ENCODE data around the gene LRP1B. TPM values are rescaled to one million over a fixed set of nuclear protein-coding genes. Genes with fewer than 3 reads are reported as not detected.

LRP1B gene
- total RNA-seq, 1 donor from 2014 or later, result not detected

GRCh38 chr2:140506606-140507005 is 1624.2 kb downstream of the LRP1B start:
- Mint-ChIP-seq H3K4me3 (ENCODE audit: low read depth) (no peak overlapping the region), H3K27me3 (ENCODE audit: low read depth) (no peaks in the 10 kb centered on the region), H3K9me3 (peaks cover 6% of the 10 kb centered on the region), H3K36me3 (ENCODE audit: low read depth) (no peaks in the 10 kb centered on the region), H3K27ac (no peak overlapping the region), H3K4me1 (ENCODE audit: low read depth) (no peaks in the 10 kb centered on the region)
- DNase-seq (ENCODE audit: low spot score), result no peak
- intact Hi-C loops (cut with micrococcal nuclease), result no loop called here

GRCh38 chr2:140504601-140505000 is 1626.2 kb downstream of the LRP1B start:
- H3K9me3 Mint-ChIP-seq, result peaks cover 9% of the 10 kb centered on the region
- H3K4me3 Mint-ChIP-seq (ENCODE audit: low read depth), result no peak overlapping the region
- intact Hi-C loops (cut with micrococcal nuclease), result no loop called here
- no peaks in the 10 kb centered on the region for H3K27me3 Mint-ChIP-seq (ENCODE audit: low read depth)
- no peaks in the 10 kb centered on the region for H3K36me3 Mint-ChIP-seq (ENCODE audit: low read depth)
- no peaks in the 10 kb centered on the region for H3K4me1 Mint-ChIP-seq (ENCODE audit: low read depth)
- H3K27ac Mint-ChIP-seq, result no peak overlapping the region
- no peak for DNase-seq (ENCODE audit: low spot score)

GRCh38 chr2:140502951-140503630 is 1627.7 kb downstream of the LRP1B start:
- no peaks in the 10 kb centered on the region for H3K36me3 Mint-ChIP-seq (ENCODE audit: low read depth)

GRCh38 chr2:140498360-140498759 is 1632.5 kb downstream of the LRP1B start:
- no peak for DNase-seq (ENCODE audit: low spot score)
- H3K4me3 Mint-ChIP-seq (ENCODE audit: low read depth), result no peak overlapping the region

More at GRCh38 chr2:140502951-140503630, 1627.7 kb downstream of the LRP1B start:
- Mint-ChIP-seq H3K9me3 (peaks cover 9% of the 10 kb centered on the region), H3K27me3 (ENCODE audit: low read depth) (no peaks in the 10 kb centered on the region), H3K27ac (no peak overlapping the region), H3K4me1 (ENCODE audit: low read depth) (no peaks in the 10 kb centered on the region), H3K4me3 (ENCODE audit: low read depth) (no peak overlapping the region)
- no peak for DNase-seq (ENCODE audit: low spot score)
- intact Hi-C loops (cut with micrococcal nuclease), result no loop called here

GRCh38 chr2:140496714-140497113 is 1634.1 kb downstream of the LRP1B start:
- H3K4me1 Mint-ChIP-seq (ENCODE audit: low read depth), result no peaks in the 10 kb centered on the region
- H3K4me3 Mint-ChIP-seq (ENCODE audit: low read depth), result no peak overlapping the region
- peaks cover 13% of the 10 kb centered on the region for H3K9me3 Mint-ChIP-seq
- no peaks in the 10 kb centered on the region for H3K27me3 Mint-ChIP-seq (ENCODE audit: low read depth)
- no peaks in the 10 kb centered on the region for H3K36me3 Mint-ChIP-seq (ENCODE audit: low read depth)
- DNase-seq (ENCODE audit: low spot score), result no peak
- intact Hi-C loops (cut with micrococcal nuclease), result no loop called here
- no peak overlapping the region for H3K27ac Mint-ChIP-seq

More at GRCh38 chr2:140498360-140498759, 1632.5 kb downstream of the LRP1B start:
- intact Hi-C loops (cut with micrococcal nuclease), result no loop called here
- no peaks in the 10 kb centered on the region for H3K36me3 Mint-ChIP-seq (ENCODE audit: low read depth)
- peaks cover 9% of the 10 kb centered on the region for H3K9me3 Mint-ChIP-seq
- no peak overlapping the region for H3K27ac Mint-ChIP-seq
- H3K27me3 Mint-ChIP-seq (ENCODE audit: low read depth), result no peaks in the 10 kb centered on the region
- no peaks in the 10 kb centered on the region for H3K4me1 Mint-ChIP-seq (ENCODE audit: low read depth)

GRCh38 chr2:140491876-140492275 is 1638.9 kb downstream of the LRP1B start:
- H3K36me3 Mint-ChIP-seq (ENCODE audit: low read depth), result no peaks in the 10 kb centered on the region
- no peak for DNase-seq (ENCODE audit: low spot score)
- H3K9me3 Mint-ChIP-seq, result peaks cover 4% of the 10 kb centered on the region
- no peak overlapping the region for H3K4me3 Mint-ChIP-seq (ENCODE audit: low read depth)
- H3K27ac Mint-ChIP-seq, result no peak overlapping the region
- intact Hi-C loops (cut with micrococcal nuclease), result no loop called here
- H3K27me3 Mint-ChIP-seq (ENCODE audit: low read depth), result no peaks in the 10 kb centered on the region
- no peaks in the 10 kb centered on the region for H3K4me1 Mint-ChIP-seq (ENCODE audit: low read depth)

GRCh38 chr2:140489193-140489592 is 1641.6 kb downstream of the LRP1B start:
- Mint-ChIP-seq H3K9me3 (peaks cover 4% of the 10 kb centered on the region), H3K4me1 (ENCODE audit: low read depth) (no peaks in the 10 kb centered on the region), H3K27ac (no peak overlapping the region), H3K4me3 (ENCODE audit: low read depth) (no peak overlapping the region), H3K36me3 (ENCODE audit: low read depth) (no peaks in the 10 kb centered on the region), H3K27me3 (ENCODE audit: low read depth) (no peaks in the 10 kb centered on the region)
- intact Hi-C loops (cut with micrococcal nuclease), result no loop called here
- no peak for DNase-seq (ENCODE audit: low spot score)

- intact Hi-C loops (cut with micrococcal nuclease), result no loop called here
- Mint-ChIP-seq H3K27me3 (ENCODE audit: low read depth) (no peaks in the 10 kb centered on the region), H3K9me3 (peaks cover 8% of the 10 kb centered on the region), H3K27ac (no peak overlapping the region), H3K4me3 (ENCODE audit: low read depth) (no peak overlapping the region), H3K36me3 (ENCODE audit: low read depth) (no peaks in the 10 kb centered on the region), H3K4me1 (ENCODE audit: low read depth) (no peaks in the 10 kb centered on the region)
- no peak for DNase-seq (ENCODE audit: low spot score)
Measured at GRCh38 chr2:140481136-140481535, 1649.7 kb downstream of the LRP1B start.

- Mint-ChIP-seq H3K36me3 (ENCODE audit: low read depth) (no peaks in the 10 kb centered on the region), H3K4me3 (ENCODE audit: low read depth) (no peak overlapping the region), H3K9me3 (peaks cover 16% of the 10 kb centered on the region), H3K27me3 (ENCODE audit: low read depth) (no peaks in the 10 kb centered on the region), H3K4me1 (ENCODE audit: low read depth) (no peaks in the 10 kb centered on the region), H3K27ac (no peak overlapping the region)
- intact Hi-C loops (cut with micrococcal nuclease), result no loop called here
- DNase-seq (ENCODE audit: low spot score), result no peak
Measured at GRCh38 chr2:140473851-140474250, 1657.0 kb downstream of the LRP1B start.

GRCh38 chr2:140472676-140473075 is 1658.1 kb downstream of the LRP1B start:
- Mint-ChIP-seq H3K4me1 (ENCODE audit: low read depth) (no peaks in the 10 kb centered on the region), H3K27ac (no peak overlapping the region), H3K36me3 (ENCODE audit: low read depth) (no peaks in the 10 kb centered on the region), H3K27me3 (ENCODE audit: low read depth) (no peaks in the 10 kb centered on the region), H3K9me3 (peaks cover 18% of the 10 kb centered on the region), H3K4me3 (ENCODE audit: low read depth) (no peak overlapping the region)
- intact Hi-C loops (cut with micrococcal nuclease), result no loop called here
- no peak for DNase-seq (ENCODE audit: low spot score)

- Mint-ChIP-seq H3K4me3 (ENCODE audit: low read depth) (no peak overlapping the region), H3K9me3 (peaks cover 18% of the 10 kb centered on the region), H3K27me3 (ENCODE audit: low read depth) (no peaks in the 10 kb centered on the region), H3K36me3 (ENCODE audit: low read depth) (no peaks in the 10 kb centered on the region), H3K4me1 (ENCODE audit: low read depth) (no peaks in the 10 kb centered on the region), H3K27ac (no peak overlapping the region)
- DNase-seq (ENCODE audit: low spot score), result no peak
- intact Hi-C loops (cut with micrococcal nuclease), result no loop called here
Measured at GRCh38 chr2:140465301-140465700, 1665.5 kb downstream of the LRP1B start.

- intact Hi-C loops (cut with micrococcal nuclease), result no loop called here
- Mint-ChIP-seq H3K4me3 (ENCODE audit: low read depth) (no peak overlapping the region), H3K4me1 (ENCODE audit: low read depth) (no peaks in the 10 kb centered on the region), H3K27ac (no peak overlapping the region), H3K36me3 (ENCODE audit: low read depth) (no peaks in the 10 kb centered on the region), H3K27me3 (ENCODE audit: low read depth) (no peaks in the 10 kb centered on the region), H3K9me3 (peaks cover 14% of the 10 kb centered on the region)
- DNase-seq (ENCODE audit: low spot score), result no peak
Measured at GRCh38 chr2:140462990-140463389, 1667.8 kb downstream of the LRP1B start.

- H3K36me3 Mint-ChIP-seq (ENCODE audit: low read depth), result no peaks in the 10 kb centered on the region
- DNase-seq (ENCODE audit: low spot score), result no peak
- H3K4me3 Mint-ChIP-seq (ENCODE audit: low read depth), result no peak overlapping the region
- peaks cover 5% of the 10 kb centered on the region for H3K9me3 Mint-ChIP-seq
- no peaks in the 10 kb centered on the region for H3K4me1 Mint-ChIP-seq (ENCODE audit: low read depth)
- H3K27ac Mint-ChIP-seq, result no peak overlapping the region
- H3K27me3 Mint-ChIP-seq (ENCODE audit: low read depth), result no peaks in the 10 kb centered on the region
- intact Hi-C loops (cut with micrococcal nuclease), result no loop called here
Measured at GRCh38 chr2:140457483-140457882, 1673.3 kb downstream of the LRP1B start.

- no peak overlapping the region for H3K27ac Mint-ChIP-seq
- H3K9me3 Mint-ChIP-seq, result peaks cover 4% of the 10 kb centered on the region
- H3K4me3 Mint-ChIP-seq (ENCODE audit: low read depth), result no peak overlapping the region
- no peak for DNase-seq (ENCODE audit: low spot score)
- no peaks in the 10 kb centered on the region for H3K27me3 Mint-ChIP-seq (ENCODE audit: low read depth)
- no peaks in the 10 kb centered on the region for H3K36me3 Mint-ChIP-seq (ENCODE audit: low read depth)
- intact Hi-C loops (cut with micrococcal nuclease), result no loop called here
- no peaks in the 10 kb centered on the region for H3K4me1 Mint-ChIP-seq (ENCODE audit: low read depth)
Measured at GRCh38 chr2:140455315-140455714, 1675.5 kb downstream of the LRP1B start.
